K562 (cell line): ENCODE results near the gene FASTK. TPM values are rescaled to one million over a fixed set of nuclear protein-coding genes. Genes with fewer than 3 reads are reported as not detected.
A peak's percentile ranks its signal among the peaks of the same experiment; 100 is the strongest.

Experiments used
- ARID4B ChIP-seq: sonication (generic); formaldehyde crosslinking; IDR thresholded peaks from 2 replicates; pipeline ENCODE4 v1.8.0; 2022; ENCODE audit warnings: mild to moderate bottlenecking, missing genetic modification reagents
- CBX1 ChIP-seq: sonication (generic); IDR thresholded peaks from 2 replicates; pipeline ENCODE4 v1.6.1; 2016; ENCODE audit warnings: antibody characterized with exemption, low read depth, mild to moderate bottlenecking
- CEBPG ChIP-seq, 3 experiments: fragments of 200-800 bp in 1 of 3; sonication (Bioruptor generic) in 1 of 3; sonication (generic) in 1 of 3; formaldehyde crosslinking in 1 of 3; IDR thresholded peaks in 2 of 3; conservative IDR thresholded peaks in 1 of 3; 2 replicates each; pipeline versions ENCODE4 v1.6.1 to v1.8.0; 2016 to 2022; ENCODE audit warnings: missing compliant biosample characterization in 2 of 3, missing genetic modification characterization in 2 of 3, mild to moderate bottlenecking in 1 of 3, missing genetic modification reagents in 1 of 3
- DIDO1 ChIP-seq: fragments of 450-650 bp; IDR thresholded peaks from 2 replicates; pipeline ENCODE4 v1.6.1; 2016; ENCODE audit warnings: low read depth, missing biosample characterization, missing genetic modification characterization
- DPF2 ChIP-seq: fragments of 450-650 bp; IDR thresholded peaks from 2 replicates; pipeline ENCODE4 v1.6.1; 2016
- ELF4 ChIP-seq: fragments of 450-650 bp; formaldehyde crosslinking; IDR thresholded peaks from 2 replicates; pipeline ENCODE4 v1.4.0; 2022; ENCODE audit warnings: missing genetic modification characterization
- EWSR1 ChIP-seq: fragments of 450-650 bp; IDR thresholded peaks from 2 replicates; pipeline ENCODE4 v1.6.1; 2018; ENCODE audit warnings: borderline replicate concordance, mild to moderate bottlenecking, low read depth, moderate library complexity; ENCODE audit not compliant: partially characterized antibody
- FIP1L1 ChIP-seq: fragments of 200-400 bp; formaldehyde crosslinking; IDR thresholded peaks from 2 replicates; pipeline ENCODE4 v1.6.1; 2018; ENCODE audit warnings: mild to moderate bottlenecking, low read depth, low read length; ENCODE audit not compliant: poor library complexity, severe bottlenecking
- HLTF ChIP-seq: fragments of 450-650 bp; IDR thresholded peaks from 2 replicates; pipeline ENCODE4 v1.6.1; 2016
- KDM5B ChIP-seq: fragments of 200-600 bp; sonication (generic); IDR thresholded peaks from 2 replicates; pipeline ENCODE4 v1.6.1; 2012; ENCODE audit warnings: low read depth, mild to moderate bottlenecking, moderate library complexity, low read length, control low read depth, inconsistent platforms; ENCODE audit not compliant: insufficient replicate concordance
- MLLT1 ChIP-seq, 2 experiments: fragments of 450-650 bp; IDR thresholded peaks; 2 replicates each; pipeline ENCODE4 v1.6.1; 2016
- NELFE ChIP-seq: IDR thresholded peaks from 2 replicates; pipeline ENCODE4 v1.6.1; 2011; ENCODE audit warnings: mild to moderate bottlenecking; ENCODE audit not compliant: insufficient read depth, insufficient read length
- PHB ChIP-seq: fragments of 250-450 bp; sonication (Bioruptor Pico); IDR thresholded peaks from 2 replicates; pipeline ENCODE4 v1.5.0; 2021
- PYGO2 ChIP-seq: fragments of 450-650 bp; IDR thresholded peaks from 2 replicates; pipeline ENCODE4 v1.6.1; 2016; ENCODE audit warnings: mild to moderate bottlenecking, missing genetic modification characterization, moderate library complexity, missing compliant biosample characterization
- RHOXF2B ChIP-seq: fragments of 250-450 bp; sonication (Bioruptor Pico); conservative IDR thresholded peaks from 2 replicates; pipeline ENCODE4 v1.5.1; 2021
- SAP30 ChIP-seq: fragments of 200-600 bp; sonication (generic); IDR thresholded peaks from 2 replicates; pipeline ENCODE4 v1.6.1; 2012; ENCODE audit warnings: borderline replicate concordance, low read depth, mild to moderate bottlenecking, moderate library complexity, low read length, control low read depth, inconsistent platforms; ENCODE audit not compliant: insufficient read depth, poor library complexity, severe bottlenecking
- SMARCA4 ChIP-seq: fragments of 450-650 bp; IDR thresholded peaks from 2 replicates; pipeline ENCODE4 v1.6.1; 2016
- SMC3 ChIP-seq: conservative IDR thresholded peaks from 2 replicates; pipeline ENCODE4 v1.6.1; 2011; ENCODE audit warnings: low read depth, low read length, improper control_type of control experiment; ENCODE audit not compliant: insufficient read depth
- SRSF7 ChIP-seq: fragments of 200-400 bp; formaldehyde crosslinking; optimal IDR thresholded peaks from 2 replicates; pipeline ENCODE3; 2017; ENCODE audit warnings: mild to moderate bottlenecking, low read depth, low read length
- TBL1XR1 ChIP-seq, 2 experiments: IDR thresholded peaks; 2 replicates each; pipeline ENCODE4 v1.6.1; 2012; ENCODE audit warnings: improper control_type of control experiment in 2 of 2, low read length in 2 of 2, mild to moderate bottlenecking in 1 of 2
- TBP ChIP-seq: optimal IDR thresholded peaks from 2 replicates; pipeline ENCODE3; 2011; ENCODE audit warnings: low read depth, low read length, improper control_type of control experiment
- TEAD1 ChIP-seq, 2 experiments: fragments of 450-650 bp in 1 of 2; sonication (generic) in 1 of 2; formaldehyde crosslinking; IDR thresholded peaks; 2 replicates each; pipeline versions ENCODE4 v1.4.0 to v1.8.0; 2020 to 2022; ENCODE audit warnings: mild to moderate bottlenecking in 2 of 2, missing genetic modification reagents in 1 of 2
- XRCC3 ChIP-seq: fragments of 450-650 bp; IDR thresholded peaks from 2 replicates; pipeline ENCODE4 v1.6.1; 2017; ENCODE audit warnings: mild to moderate bottlenecking, moderate library complexity
- ZNF589 ChIP-seq: fragments of 200-800 bp; sonication (Bioruptor generic); IDR thresholded peaks from 2 replicates; pipeline ENCODE4 v1.6.1; 2016; ENCODE audit warnings: low read depth, missing genetic modification characterization, missing compliant biosample characterization
- polyA plus RNA-seq, 8 experiments: library from polyadenylated mRNA; depleted of rRNA in 4 of 8; stranded (reverse) in 5 of 8; unstranded in 3 of 8; fragments of >200 nt; fragmentation: Nextera tagmentation in 2 of 8; fragmentation: Illumina TruSeq in 1 of 8; extraction: Ambion mirVana in 2 of 8; extraction: Trizol in 1 of 8; gene quantifications; 2 replicates each; pipeline versions ENCODE4 v1.2.1 to v1.2.3, GENCODE V29; 2011 to 2014; ENCODE audit warnings: inconsistent platforms in 1 of 8, missing spikeins in 1 of 8
- total RNA-seq, 7 experiments: library from RNA; depleted of rRNA in 6 of 7; stranded (reverse); fragments of >200 nt in 6 of 7; fragmentation: Illumina TruSeq in 2 of 7; extraction: Trizol in 2 of 7; gene quantifications; 2 replicates each; pipeline versions ENCODE4 v1.2.1 to v1.2.3, GENCODE V29; 2011 to 2021; ENCODE audit warnings: low replicate concordance in 1 of 7

The FASTK gene
- total and polyA plus RNA-seq, 9 of the 15 experiments (the other 6 are each of a cell fraction or from before 2014, with no cell fraction given) = 0.51 to 150 (median 48.2) TPM

DNA sequence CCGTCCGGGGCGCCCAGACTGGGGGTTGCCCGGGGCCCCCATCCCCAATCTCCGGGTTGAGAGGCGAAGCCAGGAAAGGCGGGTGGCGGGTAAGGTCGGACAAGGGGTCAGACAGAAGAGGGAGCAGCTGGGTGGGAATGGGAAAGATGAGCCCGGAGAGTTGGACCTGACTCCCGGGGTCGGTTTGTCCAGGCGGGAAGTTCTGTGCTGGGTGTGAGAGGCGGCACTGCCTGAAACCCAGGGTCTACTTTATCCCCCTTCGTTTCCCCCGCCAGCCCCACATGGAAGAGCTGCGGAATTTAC lies 20.5 kb downstream of the FASTK start (continued):
- TF ChIP-seq MLLT1 (IDR thresholded peaks at IDR 0.05) (no peak), PHB (CRISPR knock-in tag) (0 out of 2 replicates have a peak, but pooled peaks have one; percentile 18), KDM5B (peak; percentile 15), DPF2 (0 out of 2 replicates have a peak, but pooled peaks have one; percentile 34), TEAD1 (CRISPR knock-in tag; IDR thresholded peaks at IDR 0.05) (peak in 1 of 2 experiments; percentile 43; a peak in 2 of 4 replicates), EWSR1 (no peak), RHOXF2B (CRISPR knock-in tag) (no peak), ELF4 (CRISPR knock-in tag) (no peak), SAP30 (no peak), NELFE (no peak), TBP (no peak), SRSF7 (no peak), ZNF589 (CRISPR knock-in tag) (no peak), PYGO2 (no peak), TBL1XR1 (IDR thresholded peaks at IDR 0.05; ENCODE audit: low read length in 2 of 2) (0 out of 4 replicates have a peak, but pooled peaks of 1 of the 2 experiments have one; percentile 48), SMC3 (no peak), DIDO1 (tag) (no peak), XRCC3 (no peak), FIP1L1 (no peak), HLTF (0 out of 2 replicates have a peak, but pooled peaks have one; percentile 10), CEBPG (CRISPR knock-in tag; IDR thresholded peaks at IDR 0.05) (no peak), CEBPG (tag; conservative IDR thresholded peaks at IDR 0.05 in 1 of 2, IDR thresholded peaks at IDR 0.05 in 1 of 2) (no peak), ARID4B (0 out of 2 replicates have a peak, but pooled peaks have one; percentile 4), SMARCA4 (peak; percentile 41; the same call in 1 of the 2 replicates), CBX1 (no peak)
